Glomerular endothelial cell (primary cell): ENCODE results near the gene MOB3A. TPM values are rescaled to one million over a fixed set of nuclear protein-coding genes. Genes with fewer than 3 reads are reported as not detected.
A peak's percentile ranks its signal among the peaks of the same experiment; 100 is the strongest.

ENCODE experiments used
- DNase-seq: peaks from one replicate; pipeline ENCODE4 v3.0.0-alpha.2; 2011; ENCODE audit warnings: low read depth, low spot score; ENCODE audit errors: extremely low read depth
- total RNA-seq: library from RNA; depleted of rRNA; stranded (reverse); fragments of >200 nt; gene quantifications from 2 replicates; pipeline ENCODE4 v1.2.3, GENCODE V29; 2015

The MOB3A gene
- total RNA-seq, 1 donor from 2014 or later: 60.3 TPM

- DNase-seq: peak; percentile 74
Observed at GRCh38 chr19:2061495-2062388, 34.4 kb downstream of the MOB3A start.

DNA sequence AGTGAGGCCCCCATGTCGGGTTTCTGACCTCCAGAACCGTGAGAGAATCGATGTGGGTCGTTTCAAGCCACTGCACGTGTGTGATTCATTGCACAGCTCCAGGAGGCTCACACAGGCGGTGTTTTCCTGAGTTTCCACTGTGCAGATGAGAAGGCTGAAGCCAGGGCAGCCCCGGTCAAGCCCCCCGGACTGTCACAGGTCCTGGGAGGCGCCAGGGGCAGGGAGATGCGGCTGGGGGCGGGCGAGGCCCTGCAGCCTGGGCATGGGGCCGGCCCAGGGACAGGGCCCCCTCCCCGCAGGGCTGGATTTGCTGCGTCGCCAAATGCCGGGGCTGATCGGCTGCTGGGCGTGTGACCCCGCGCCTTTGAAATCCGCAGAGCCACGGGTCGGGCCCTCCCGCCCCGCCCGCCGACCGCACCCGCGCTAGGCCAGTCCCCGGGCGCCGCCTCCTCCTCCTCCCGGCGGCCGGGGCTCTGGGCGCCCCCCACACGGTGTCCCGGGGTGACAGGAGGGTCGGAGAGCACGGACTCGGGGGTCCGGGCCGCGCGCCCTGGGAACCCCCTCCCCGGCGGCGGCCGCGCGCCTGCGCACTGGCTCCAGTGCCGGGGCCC, 35.1 kb downstream of the MOB3A start:
- no peak for DNase-seq

GRCh38 chr19:2059422-2060201, 36.5 kb downstream of the MOB3A start:
- DNase-seq: no peak

DNA sequence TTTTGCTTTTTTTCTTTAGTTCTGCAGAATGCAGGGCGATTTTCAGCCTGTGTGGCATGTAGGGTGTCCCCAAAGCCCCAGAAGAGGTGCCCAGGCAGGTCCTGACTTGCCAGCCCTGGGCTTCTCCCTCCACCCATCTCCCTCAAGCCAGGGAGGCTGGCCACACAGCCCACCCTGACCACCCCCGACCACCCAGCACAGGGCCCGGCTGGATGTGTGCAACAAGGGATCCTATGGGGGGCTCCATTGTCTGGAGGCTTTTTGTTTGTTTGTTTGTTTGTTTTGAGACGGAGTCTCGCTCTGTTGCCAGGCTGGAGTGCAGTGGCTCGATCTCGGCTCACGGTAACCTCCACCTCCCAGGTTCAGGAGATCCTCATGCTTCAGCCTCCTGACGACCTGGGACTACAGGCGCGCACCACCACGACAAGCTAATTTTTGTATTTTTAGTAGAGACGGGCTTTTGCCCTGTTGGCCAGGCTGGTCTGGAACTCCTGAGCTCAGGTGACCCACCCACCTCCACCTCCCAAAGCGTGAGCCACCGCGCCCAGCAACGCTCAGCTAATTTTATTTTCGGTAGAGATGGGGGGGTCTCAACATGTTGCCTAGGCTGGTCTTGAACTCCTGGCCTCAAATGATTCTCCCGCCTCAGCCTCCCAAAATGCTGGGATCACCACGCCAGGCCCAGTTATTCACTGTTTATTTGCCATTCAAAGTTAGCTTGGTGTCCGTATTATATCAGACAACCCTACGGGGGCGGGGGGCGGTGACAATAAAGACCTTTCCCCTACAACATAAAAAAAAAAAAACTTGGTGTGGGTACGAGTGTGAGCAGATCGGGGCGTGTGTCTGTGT, 37.3 kb downstream of the MOB3A start:
- no peak for DNase-seq

DNA sequence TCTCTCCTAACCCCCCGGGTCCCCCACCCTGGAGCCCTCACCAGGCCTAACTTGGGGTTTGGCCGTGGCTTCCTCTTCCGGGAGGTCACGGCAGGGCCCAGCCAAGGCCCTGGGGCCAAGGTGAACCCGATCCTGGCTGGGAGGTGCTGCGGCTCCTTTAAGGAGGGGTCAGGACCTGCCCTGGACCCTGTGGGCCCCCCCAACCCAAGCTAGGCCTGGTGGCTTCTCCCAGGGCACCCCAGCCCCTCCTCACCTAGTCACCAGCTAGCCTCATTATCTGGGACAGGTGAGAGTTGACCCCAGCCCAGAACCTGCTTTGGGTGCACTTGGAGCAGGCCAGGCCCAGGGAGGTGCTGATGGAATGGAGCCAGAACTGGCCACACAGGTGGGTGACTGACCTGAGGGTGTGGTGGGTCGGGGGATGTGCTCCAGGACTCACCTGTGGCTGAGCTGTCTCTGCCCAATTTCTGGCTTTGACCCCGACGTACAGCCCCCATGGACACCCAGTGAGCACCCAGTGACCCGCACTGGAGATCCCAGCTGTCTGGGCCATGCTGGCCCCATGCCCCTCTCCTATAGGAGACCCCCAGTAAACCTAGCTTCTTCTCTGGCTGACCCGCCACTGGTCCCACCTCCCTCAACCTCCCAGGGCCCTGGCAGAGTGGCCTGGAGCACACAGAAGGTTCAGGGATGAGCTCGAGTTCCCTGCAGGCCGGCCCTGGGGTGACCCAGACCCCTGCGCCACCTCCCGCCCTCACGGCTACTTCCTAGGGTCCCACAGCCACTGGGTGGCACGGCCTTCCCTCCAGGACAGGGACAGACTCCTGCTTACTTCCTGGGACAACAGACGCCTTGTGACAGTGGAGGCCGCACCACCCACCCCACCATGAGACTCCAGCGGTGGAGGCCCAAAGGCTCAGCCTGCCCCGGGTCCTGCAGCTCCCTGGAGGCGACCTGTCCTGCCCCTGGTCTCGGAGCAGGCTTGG, 38.3 kb downstream of the MOB3A start:
- DNase-seq: no peak

DNA sequence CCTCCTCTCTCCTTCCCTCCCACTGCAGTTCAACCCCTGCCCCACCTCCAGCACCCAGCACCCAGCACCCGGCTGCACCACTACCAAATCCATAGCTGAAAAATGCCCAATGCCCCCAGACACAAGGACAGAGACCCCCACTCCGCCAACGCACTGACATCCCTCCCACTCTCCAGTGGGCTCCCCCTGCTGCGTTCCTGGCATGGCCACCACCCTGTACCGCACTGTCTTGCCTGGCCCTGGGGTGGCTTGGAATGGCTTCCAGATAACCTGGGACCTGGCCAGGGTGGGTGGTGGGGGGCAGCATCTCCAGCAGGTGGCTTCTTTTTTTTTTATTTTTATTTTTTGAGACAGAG, 39.3 kb downstream of the MOB3A start:
- DNase-seq: no peak

DNA sequence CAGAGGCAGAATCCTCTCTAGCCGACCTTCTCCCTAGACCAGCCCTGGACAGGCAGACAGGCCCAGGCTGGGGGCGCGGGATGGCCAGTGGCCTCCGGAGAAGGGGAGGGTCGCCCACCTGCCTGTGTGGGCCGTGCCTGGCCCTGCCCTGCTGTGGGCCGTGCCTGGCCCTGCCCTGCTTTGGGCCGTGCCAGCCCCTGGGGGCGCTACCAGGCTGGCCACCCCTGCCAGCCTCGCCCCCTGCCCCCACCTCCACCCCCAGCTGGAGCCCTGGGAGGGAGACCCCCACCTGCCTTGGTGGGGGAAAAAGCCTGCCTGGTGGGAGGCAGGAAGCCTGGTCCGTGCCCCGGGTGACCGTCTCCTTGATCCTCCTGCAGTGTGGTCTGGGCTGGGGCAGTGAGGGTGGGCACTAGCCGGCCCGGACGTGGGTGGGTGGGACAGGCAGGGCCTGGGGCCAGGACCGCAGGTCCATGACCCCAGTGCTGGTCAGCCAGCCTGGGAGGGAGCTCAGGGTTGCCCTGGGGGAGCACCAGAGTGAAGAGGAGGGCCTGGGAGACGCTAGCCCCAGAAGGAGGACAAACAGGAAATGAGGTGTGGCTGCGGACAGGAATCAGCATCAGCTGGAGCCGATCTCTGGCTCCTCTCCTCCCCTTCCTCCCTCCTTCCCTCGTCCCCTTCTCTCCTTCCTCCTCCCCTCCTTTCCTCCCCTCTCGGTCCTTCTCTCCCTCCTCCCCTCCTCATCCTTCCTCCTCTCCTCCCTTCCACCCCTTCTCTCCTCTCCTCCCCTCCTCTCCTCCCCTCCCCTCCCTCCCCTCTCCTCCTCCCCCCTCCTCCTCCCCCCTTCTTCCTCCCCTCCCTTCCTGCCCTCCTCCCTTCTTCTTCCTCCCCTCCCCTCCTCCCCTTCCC, 39.9 kb downstream of the MOB3A start:
- no peak for DNase-seq

GRCh38 chr19:2054763-2055162, 41.4 kb downstream of the MOB3A start:
- no peak for DNase-seq

GRCh38 chr19:2053601-2054389, 42.3 kb downstream of the MOB3A start:
- DNase-seq: no peak

DNA sequence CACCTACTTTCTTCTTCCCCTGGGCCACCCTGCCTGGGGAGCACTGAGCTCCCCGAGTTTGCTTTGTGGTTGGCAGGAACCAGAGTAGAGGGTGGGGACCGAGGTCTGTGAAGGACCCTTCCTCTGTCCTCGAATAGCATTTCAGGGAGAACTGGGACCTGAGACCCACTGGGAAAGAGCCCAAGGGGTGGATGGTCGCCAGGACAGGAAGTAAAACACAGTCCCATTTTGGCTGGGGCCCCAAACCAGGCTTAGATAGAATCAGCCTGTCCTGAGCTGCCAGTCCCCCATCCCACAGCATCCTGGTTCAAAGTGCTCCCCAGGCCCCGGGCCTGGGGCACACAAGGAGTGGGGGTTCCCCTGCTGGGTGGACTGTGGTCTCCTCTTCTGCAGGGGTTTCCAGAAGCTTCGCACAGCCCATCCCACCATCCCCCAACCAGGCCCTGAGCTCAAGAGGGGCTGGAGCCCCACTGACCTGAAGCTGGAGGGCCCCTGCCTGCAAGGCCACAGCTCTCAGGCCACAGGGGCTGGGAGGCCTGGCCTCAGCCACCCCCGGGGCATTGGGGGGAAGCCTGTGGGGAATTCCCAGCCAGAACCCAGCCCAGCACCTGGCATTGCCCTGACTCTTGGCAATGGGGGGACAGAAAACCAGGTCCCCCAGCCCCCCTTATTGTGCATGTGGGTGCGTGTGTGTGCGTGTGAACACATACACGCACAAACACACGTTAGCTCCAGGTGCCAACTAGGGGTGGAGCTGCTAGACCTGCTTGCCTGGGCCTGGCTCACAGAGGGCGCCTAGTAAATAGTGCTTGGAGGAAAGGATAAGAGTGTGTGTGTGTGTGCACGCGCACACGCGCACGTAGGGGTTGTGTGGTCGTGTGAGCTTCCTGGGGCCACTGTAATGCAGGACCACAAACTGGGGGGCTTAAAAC, 44.1 kb downstream of the MOB3A start:
- no peak for DNase-seq

DNA sequence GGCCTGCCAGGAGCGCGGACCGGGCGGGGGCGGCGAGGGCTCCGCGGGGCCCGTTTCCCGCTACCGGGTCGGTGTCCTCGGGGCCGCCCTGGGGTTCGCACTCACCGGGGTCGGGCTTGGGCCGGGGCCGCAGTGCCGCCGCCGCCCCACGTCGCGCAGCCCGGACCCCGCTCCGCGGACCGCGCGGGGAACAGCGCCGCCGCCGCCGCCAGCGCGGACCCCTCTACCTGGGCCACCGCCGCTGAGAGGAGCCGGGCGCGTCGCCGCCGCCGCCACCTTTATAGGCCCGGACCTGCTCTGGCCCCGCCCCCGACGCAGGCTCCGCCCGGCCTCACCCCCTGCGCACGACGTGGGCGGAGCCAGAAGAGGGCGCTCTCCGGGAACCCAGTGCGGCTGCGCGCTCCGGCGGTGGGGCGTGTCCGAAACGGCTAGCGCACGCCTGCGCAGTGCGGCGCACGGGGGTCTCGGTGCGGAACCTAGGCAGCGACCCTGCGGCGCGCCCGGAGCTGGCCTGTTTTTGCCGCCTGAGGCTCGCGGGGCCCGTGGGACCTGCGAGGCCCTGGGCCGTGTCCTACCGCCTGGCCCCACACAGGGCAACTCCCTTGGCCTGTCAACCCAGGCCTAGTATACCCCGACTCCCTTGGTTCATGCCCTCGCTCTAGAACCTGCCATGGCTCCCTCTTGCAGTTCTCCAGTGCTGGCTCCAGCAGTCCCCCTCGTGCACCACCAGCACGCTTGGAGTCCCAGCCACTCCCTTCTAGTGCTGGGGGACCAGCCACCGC, 44.9 kb downstream of the MOB3A start, which contains the start of gene MKNK2:
Gene MKNK2 (minus strand): TSS at position 254 of the 782 bp plus-strand sequence. CDS start 393 bp downstream, outside the sequence.
- no peak for DNase-seq

DNA sequence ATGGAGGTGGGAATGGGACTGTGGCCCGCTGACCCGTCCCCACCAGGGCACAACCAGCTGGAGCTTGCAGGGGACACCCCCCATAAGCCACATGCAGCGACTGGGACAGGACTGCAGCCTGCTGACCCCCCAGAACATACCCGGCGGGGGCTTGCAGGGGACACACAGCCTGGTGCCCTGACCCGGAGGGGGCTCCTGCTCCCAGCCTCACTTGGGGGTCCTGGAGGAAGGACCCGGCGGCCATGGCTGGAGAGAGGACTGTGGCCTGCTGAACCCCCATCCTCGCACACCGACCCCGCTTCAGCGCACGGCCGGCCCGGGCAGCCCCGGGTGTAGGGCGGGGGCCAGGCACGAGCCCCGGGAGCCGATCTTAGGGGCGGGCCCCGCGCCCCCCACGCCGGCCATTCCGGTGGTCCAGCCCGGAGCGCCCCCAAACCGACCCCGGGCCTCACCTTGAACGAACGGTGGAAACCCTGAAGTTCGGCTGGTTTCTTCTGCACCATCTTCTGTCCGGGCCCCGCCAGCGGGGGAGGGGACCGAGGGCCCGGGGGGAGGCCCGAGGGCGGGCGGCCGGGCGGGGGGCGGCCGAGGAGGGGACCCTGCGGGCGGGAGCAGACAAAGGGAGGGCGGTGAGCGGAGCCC, 45.7 kb downstream of the MOB3A start:
- DNase-seq: no peak

DNA sequence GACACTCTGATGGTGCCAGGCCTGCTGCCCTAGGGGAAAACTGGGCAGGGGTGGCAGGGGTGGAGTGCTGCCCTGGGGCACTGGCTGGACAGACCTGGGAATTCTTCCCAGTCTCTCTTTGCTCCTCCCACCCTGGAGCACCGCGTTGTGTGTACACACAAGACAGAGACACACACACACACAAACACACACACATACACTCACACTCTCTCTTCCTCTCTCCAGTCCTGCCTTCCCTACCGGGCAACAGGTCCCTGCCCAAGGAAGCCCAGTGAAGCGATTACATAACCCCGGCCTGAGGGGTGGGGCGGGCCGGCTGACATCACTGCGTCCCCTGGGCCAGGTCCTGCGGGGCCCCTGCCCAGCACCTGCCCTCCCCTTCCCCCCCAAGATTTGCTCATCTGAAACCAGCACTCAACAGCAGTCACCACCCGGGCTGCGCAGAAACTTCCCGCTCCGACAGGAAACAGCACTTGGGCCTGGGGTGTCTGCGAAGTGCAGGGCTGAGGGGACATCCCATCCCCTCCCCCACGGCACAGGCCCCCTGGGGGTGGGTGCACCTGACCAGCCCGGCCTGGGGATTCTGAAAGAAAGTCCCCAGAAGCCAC, 46.3 kb downstream of the MOB3A start:
- DNase-seq: no peak

- no peak for DNase-seq
Observed at GRCh38 chr19:2048959-2049740, 47.0 kb downstream of the MOB3A start.
